Measurements from ENCODE around the gene ZCCHC3. TPM values are rescaled to one million over a fixed set of nuclear protein-coding genes. Genes with fewer than 3 reads are reported as not detected.

The ZCCHC3 gene
- total RNA-seq, 2 donors from 2014 or later: 11.0 to 12.2 TPM

- ATAC-seq (peak; percentile 100), DNase-seq (peak; percentile 99)
- intact Hi-C loops (cut with DNase I): loop anchor here in 1 of 2 donors (1.0 kb wide), 1 partner anchor 13 kb away; no protein-coding TSS in a partner anchor
Measured at GRCh38 chr20:309841-310644, 12.7 kb downstream of the ZCCHC3 start.

DNA sequence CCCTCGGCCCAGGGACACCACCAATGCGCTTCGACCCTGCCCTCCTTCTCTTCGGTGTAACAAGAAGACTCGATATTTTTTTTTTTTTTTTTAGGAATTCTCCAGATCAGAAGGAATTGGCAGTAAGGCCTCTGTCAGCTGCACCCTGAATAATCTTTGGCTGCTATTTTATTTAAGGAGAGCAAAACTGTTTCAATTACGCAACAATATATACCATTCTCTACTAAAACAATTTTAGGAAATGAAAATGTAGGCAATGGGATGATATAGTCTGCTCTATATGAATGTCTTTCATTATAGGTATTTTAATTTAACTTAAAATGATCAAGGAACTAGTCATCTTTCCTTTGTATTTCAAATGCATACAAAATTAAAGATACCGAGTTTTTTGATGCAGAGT, 13.3 kb downstream of the ZCCHC3 start:
- no peak for ATAC-seq
- intact Hi-C loops (cut with DNase I): loop anchor here in 1 of 2 donors (1.0 kb wide), 1 partner anchor 13 kb away; no protein-coding TSS in a partner anchor
- DNase-seq: no peak

- DNase-seq: no peak
- intact Hi-C loops (cut with DNase I): no loop called here
- no peak for ATAC-seq
Measured at GRCh38 chr20:311609-312008, 14.2 kb downstream of the ZCCHC3 start.

DNA sequence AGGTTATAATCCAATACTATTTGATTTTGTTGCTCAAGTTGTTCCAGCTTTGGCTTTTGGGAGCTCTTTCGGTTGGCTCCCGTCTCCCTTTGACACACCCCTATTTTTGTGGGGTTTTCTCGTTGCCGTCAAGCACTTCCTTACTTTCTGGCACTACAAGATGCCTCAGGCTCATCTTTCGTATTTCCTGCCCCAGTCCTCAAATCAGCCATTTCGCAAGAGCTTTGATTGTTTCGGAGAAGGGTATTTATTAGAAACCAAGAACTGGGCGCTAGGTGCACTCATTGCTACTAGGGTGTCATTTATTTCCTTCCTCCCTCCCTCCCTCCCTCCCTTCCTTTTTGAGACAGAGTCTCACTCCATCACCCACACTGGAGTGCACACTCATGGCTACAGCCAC, 14.7 kb downstream of the ZCCHC3 start:
- ATAC-seq: no peak
- intact Hi-C loops (cut with DNase I): no loop called here
- DNase-seq: no peak

GRCh38 chr20:312866-313265, 15.5 kb downstream of the ZCCHC3 start:
- DNase-seq (no peak), ATAC-seq (no peak)
- intact Hi-C loops (cut with DNase I): no loop called here

DNA sequence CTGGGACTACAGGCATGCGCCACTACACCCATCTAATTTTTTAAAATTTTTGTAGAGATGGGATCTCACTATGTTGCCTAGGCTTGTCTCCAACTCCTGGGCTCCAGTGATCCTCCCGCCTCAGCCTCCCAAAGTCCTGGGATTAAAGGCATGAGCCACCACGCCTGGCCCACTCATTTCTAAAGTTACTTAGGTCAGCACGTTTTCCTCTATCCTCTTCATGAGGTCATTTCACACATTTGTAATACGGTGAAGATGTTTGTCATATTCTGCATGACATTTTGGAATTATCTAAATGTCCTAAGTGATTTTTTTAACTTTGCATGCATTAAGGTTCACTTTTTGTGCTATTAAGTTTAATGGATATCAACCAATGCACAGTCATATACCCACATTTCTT, 16.0 kb downstream of the ZCCHC3 start:
- ATAC-seq (no peak), DNase-seq (no peak)
- intact Hi-C loops (cut with DNase I): no loop called here

DNA sequence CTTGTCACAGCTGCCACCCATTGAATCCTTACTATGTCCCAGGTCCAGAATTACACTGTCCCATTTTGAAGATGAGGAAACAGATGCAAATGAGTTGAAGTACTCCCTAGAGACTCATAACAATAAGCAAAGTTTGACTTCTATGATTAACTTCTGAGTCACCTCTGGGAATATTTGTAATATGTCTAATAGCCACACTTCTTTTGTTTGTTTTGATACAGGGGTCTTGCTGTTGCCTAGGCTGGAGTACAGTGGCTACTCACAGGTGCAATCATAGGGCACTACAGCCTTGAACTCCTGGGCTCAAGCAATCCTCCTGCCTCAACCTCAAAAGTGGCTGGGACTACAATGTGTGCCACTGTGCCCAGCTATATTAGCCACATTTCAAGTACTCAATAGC, 16.6 kb downstream of the ZCCHC3 start:
- ATAC-seq (no peak), DNase-seq (no peak)
- intact Hi-C loops (cut with DNase I): no loop called here

GRCh38 chr20:316316-317068, 19.1 kb downstream of the ZCCHC3 start:
- no peak for ATAC-seq
- no peak for DNase-seq
- intact Hi-C loops (cut with DNase I): no loop called here

- intact Hi-C loops (cut with DNase I): no loop called here
- ATAC-seq: peak; percentile 73 to 85
- DNase-seq: peak; percentile 94
Measured at GRCh38 chr20:324177-325044, 27.0 kb downstream of the ZCCHC3 start.

DNA sequence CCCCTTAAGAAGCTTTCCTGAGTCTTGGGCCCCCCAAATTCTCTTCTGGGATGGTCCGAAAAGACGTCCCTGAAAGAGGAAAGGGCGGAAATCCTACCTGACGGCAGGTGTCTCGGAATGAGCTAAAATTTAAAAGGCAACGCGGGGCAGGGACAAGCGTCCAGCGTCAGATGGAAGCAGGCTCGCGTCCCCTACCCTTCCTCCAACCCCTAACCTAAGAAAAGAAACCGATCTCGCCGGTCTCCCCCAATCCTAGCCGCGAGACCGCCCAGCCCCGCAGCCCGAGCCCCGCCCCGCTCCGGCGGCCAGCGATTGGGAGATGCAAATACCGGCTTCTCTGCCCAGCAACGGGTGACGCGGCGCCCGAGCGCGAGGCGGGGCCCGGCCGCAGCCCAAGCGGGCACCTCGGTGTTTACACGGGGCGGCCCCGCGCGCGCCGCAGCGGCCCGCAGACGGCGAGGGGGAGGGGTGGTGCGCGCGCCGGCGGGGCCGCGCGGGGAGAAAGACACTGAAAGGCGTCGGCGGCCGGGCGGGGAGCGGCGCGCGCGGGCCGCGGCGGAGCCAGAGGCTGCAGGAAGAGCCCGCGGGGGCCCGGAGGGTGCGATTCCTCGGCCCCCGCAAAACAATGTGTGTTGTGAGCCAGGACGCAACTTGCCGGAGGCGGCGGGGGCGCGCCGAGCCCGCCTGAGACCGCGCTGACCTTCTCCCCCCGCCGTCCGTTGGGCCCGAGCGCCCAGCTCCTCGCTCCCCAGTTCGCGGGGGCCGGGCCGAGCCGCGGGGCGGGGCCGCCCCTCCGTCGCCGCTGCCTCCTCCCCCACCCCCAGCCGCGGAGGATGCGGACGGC, 27.9 kb downstream of the ZCCHC3 start, which contains the start of gene SOX12:
Gene SOX12, plus strand, starts transcription at position 508 of the 844 bp plus-strand sequence. CDS start 373 bp downstream, outside the sequence.
- ATAC-seq (peak; percentile 80 to 81), DNase-seq (peak; percentile 98)
- intact Hi-C loops (cut with DNase I): no loop called here

DNA sequence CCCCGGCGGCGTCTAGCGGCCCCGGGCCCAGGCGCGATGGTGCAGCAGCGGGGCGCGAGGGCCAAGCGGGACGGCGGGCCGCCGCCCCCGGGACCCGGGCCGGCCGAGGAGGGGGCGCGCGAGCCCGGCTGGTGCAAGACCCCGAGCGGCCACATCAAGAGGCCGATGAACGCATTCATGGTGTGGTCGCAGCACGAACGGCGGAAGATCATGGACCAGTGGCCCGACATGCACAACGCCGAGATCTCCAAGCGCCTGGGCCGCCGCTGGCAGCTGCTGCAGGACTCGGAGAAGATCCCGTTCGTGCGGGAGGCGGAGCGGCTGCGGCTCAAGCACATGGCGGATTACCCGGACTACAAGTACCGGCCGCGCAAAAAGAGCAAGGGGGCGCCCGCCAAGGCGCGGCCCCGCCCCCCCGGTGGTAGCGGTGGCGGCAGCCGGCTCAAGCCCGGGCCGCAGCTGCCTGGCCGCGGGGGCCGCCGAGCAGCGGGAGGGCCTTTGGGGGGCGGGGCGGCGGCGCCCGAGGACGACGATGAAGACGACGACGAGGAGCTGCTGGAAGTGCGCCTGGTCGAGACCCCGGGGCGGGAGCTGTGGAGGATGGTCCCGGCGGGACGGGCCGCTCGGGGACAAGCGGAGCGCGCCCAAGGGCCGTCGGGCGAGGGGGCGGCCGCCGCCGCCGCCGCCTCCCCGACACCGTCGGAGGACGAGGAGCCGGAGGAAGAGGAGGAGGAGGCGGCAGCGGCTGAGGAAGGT, 28.7 kb downstream of the ZCCHC3 start:
- intact Hi-C loops (cut with DNase I): no loop called here
- peak in 1 of 2 donors; percentile 9 for ATAC-seq

DNA sequence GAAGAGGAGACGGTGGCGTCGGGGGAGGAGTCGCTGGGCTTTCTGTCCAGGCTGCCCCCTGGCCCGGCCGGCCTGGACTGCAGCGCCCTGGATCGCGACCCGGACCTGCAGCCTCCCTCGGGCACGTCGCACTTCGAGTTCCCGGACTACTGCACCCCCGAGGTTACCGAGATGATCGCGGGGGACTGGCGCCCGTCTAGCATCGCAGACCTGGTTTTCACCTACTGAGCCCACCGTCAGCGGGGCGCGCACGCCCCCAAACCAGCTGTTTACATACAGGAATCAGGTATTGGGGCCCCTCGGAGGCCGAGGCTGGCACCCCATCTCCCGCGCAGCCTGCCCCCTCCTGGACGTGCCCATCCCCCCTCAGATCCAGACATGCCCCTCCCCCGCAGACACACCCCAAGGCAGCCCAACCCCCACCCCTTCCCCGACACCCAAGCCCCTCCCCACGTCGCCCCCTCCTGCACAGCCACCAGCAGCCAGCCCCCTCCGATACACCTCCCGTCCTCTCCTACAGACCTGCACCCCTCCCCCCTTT, 29.3 kb downstream of the ZCCHC3 start:
- DNase-seq (no peak), ATAC-seq (no peak)
- intact Hi-C loops (cut with DNase I): no loop called here

More for the DNA sequence above, 28.7 kb downstream of the ZCCHC3 start:
- DNase-seq: peak; percentile 78

DNA sequence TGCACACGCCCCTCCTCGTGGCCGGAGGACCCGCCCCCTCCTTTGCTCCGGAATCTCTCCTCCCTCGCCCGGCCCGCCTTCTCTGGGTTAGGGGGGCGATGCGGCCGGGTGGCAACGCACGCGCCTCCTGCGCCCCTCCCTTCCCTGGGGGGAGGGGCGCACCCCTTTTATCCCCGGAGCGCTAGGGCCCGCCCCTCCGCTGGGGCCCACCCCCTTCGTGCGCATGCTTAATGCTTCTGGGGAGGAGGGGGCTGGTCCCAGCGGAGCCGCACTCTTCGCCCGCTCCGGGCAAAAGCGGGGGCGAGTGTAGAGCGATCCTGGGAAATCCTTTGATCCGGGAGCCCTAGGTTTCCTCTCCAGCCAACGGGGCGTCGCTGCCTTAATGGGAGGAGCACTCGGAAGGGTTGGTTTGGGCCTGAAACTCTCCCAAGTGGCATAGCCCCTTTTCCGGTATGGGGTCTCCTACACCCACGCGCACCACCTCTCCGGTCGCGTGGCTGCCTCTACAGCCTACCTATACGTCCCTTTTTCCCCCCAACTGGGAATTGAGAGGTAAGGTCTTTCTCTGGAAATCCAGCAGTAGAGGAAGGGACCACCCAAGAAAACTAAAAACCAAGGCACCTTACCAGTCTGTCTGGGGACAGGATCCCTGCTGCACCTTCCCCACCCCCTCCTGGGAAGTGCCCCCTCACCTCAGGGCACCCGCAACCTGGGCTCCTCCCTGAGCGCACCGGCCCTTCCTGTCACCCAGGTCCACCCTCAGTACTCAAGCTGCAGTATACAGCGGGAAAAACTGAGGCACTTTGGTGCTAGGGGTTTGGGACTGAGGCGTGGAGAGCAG, 30.0 kb downstream of the ZCCHC3 start:
- intact Hi-C loops (cut with DNase I): no loop called here
- ATAC-seq: peak; percentile 45 to 58
- DNase-seq: peak; percentile 89

DNA sequence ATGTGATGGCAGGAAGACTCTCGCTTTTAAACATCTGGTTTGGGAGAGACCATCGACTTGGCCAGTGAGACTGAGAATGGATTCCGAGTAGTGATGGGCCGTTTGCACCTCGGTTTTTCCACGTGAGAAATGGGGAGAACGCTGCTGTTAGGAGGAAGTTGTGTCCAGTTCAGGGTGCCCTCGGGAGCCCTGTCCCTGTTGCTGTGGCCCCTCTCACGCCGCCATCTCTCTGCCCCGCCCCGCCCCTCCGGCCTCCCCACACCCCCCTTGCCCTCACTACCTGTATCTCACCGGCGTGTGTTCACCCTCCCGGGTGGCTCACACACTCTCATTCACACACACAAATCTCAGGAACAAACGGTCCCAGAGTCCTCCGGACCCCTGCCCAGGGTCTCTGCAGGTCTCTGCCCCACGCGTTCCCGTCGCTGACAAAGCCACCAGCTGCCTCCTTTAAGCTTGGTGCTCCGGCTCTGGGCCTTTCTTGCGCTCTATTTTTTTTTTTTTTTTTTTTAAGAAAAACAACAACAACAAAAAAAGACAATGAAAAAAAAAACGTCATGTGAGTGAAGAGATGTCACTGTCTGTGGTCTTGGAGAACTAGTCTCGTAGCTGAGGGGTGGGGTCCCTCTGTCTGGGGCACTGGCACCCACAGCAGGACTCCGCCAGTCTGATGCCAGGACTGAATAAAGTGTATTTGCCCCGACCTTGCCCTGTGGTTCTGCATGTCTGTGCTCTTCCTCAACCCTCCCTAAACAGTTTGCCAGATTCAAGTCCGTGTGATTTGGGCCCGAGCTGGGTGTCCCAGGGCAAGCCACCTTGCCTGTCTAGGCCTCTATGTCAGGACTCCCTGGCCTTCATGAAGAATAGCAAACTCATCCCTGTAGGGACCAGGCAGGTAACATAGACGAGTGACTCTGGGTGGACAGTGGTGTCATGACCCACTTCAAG, 30.9 kb downstream of the ZCCHC3 start:
- ATAC-seq: no peak
- no peak for DNase-seq
- intact Hi-C loops (cut with DNase I): no loop called here

- ATAC-seq (no peak), DNase-seq (no peak)
- intact Hi-C loops (cut with DNase I): no loop called here
Measured at GRCh38 chr20:328975-329695, 31.8 kb downstream of the ZCCHC3 start.
